GM12878 (cell line): ENCODE data around the gene TSKU.

ENCODE experiments used
- NRF1 ChIP-seq: conservative IDR thresholded peaks from 2 replicates; pipeline ENCODE4 v1.6.1; 2011; ENCODE audit warnings: mild to moderate bottlenecking, low read depth, low read length, improper control_type of control experiment
- ZNF622 ChIP-seq: fragments of 450-650 bp; IDR thresholded peaks from 2 replicates; pipeline ENCODE4 v1.6.1; 2017; ENCODE audit warnings: mild to moderate bottlenecking, inconsistent platforms
- TF ChIP-seq, protein P1 (sequence below): fragments of 450-650 bp; IDR thresholded peaks from 2 replicates; pipeline ENCODE4 v1.6.1; 2017; ENCODE audit warnings: mild to moderate bottlenecking
- TF ChIP-seq, protein P2 (sequence below), 3 experiments: IDR thresholded peaks in 2 of 3; conservative IDR thresholded peaks in 1 of 3; 2 replicates each; pipeline ENCODE4 v1.5.1; 2011; ENCODE audit warnings: low read depth in 3 of 3, low read length in 3 of 3, mild to moderate bottlenecking in 3 of 3, control low read depth in 2 of 3, moderate library complexity in 2 of 3, inconsistent platforms in 1 of 3, mixed read lengths in 1 of 3; ENCODE audit not compliant: control insufficient read depth in 2 of 3, insufficient read depth in 1 of 3; ENCODE audit errors: extremely low read depth in 1 of 3
- TF ChIP-seq, protein P3 (sequence below): IDR thresholded peaks from 2 replicates; pipeline ENCODE4 v1.6.1; 2012; ENCODE audit warnings: low read depth, low read length, improper control_type of control experiment
- TF ChIP-seq, protein P4 (sequence below): IDR thresholded peaks from 2 replicates; pipeline ENCODE4 v1.6.1; 2012; ENCODE audit warnings: mild to moderate bottlenecking, low read depth, low read length

DNA sequence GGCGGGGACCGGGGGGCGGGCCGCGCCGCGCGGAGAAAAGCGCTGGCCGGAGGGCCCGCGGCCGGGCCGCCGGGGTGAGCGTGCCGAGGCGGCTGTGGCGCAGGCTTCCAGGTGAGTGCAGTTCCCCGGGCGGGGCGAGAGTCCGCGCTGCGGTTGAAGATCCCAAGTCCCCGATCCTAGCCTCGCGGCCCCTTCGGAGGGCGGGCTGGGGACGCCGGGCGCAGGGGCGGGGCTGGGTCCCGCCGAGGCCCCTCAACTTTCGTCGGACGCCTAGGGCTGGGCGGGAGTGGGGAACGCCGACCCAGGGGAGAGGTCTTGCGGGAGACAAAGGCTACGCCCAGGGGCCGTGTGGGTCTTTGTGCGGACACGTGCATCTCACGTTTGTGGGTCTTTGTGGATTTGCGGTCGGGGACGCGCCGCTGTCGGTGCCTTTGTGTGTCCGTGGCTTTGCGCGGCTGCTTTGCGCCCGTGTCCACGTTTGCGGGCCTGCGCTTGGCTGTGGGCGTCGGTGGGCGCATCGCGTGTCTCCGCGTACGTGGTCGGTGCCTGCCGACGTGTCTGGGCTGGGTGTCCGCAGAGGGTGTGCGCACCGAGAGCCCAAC is at the start of gene TSKU:
- TF ChIP-seq, protein P1, sequence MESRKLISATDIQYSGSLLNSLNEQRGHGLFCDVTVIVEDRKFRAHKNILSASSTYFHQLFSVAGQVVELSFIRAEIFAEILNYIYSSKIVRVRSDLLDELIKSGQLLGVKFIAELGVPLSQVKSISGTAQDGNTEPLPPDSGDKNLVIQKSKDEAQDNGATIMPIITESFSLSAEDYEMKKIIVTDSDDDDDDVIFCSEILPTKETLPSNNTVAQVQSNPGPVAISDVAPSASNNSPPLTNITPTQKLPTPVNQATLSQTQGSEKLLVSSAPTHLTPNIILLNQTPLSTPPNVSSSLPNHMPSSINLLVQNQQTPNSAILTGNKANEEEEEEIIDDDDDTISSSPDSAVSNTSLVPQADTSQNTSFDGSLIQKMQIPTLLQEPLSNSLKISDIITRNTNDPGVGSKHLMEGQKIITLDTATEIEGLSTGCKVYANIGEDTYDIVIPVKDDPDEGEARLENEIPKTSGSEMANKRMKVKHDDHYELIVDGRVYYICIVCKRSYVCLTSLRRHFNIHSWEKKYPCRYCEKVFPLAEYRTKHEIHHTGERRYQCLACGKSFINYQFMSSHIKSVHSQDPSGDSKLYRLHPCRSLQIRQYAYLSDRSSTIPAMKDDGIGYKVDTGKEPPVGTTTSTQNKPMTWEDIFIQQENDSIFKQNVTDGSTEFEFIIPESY: no peak
- TF ChIP-seq NRF1 (no peak), ZNF622 (no peak)
- TF ChIP-seq, protein P2, sequence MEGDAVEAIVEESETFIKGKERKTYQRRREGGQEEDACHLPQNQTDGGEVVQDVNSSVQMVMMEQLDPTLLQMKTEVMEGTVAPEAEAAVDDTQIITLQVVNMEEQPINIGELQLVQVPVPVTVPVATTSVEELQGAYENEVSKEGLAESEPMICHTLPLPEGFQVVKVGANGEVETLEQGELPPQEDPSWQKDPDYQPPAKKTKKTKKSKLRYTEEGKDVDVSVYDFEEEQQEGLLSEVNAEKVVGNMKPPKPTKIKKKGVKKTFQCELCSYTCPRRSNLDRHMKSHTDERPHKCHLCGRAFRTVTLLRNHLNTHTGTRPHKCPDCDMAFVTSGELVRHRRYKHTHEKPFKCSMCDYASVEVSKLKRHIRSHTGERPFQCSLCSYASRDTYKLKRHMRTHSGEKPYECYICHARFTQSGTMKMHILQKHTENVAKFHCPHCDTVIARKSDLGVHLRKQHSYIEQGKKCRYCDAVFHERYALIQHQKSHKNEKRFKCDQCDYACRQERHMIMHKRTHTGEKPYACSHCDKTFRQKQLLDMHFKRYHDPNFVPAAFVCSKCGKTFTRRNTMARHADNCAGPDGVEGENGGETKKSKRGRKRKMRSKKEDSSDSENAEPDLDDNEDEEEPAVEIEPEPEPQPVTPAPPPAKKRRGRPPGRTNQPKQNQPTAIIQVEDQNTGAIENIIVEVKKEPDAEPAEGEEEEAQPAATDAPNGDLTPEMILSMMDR (IDR thresholded peaks at IDR 0.05 in 2 of 3, conservative IDR thresholded peaks at IDR 0.05 in 1 of 3; ENCODE audit: control insufficient read depth in 2 of 3, extremely low read depth in 1 of 3, insufficient read depth in 1 of 3, low read depth in 3 of 3, low read length in 3 of 3): no peak
- TF ChIP-seq, protein P3, sequence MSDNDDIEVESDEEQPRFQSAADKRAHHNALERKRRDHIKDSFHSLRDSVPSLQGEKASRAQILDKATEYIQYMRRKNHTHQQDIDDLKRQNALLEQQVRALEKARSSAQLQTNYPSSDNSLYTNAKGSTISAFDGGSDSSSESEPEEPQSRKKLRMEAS: no peak
- TF ChIP-seq, protein P4, sequence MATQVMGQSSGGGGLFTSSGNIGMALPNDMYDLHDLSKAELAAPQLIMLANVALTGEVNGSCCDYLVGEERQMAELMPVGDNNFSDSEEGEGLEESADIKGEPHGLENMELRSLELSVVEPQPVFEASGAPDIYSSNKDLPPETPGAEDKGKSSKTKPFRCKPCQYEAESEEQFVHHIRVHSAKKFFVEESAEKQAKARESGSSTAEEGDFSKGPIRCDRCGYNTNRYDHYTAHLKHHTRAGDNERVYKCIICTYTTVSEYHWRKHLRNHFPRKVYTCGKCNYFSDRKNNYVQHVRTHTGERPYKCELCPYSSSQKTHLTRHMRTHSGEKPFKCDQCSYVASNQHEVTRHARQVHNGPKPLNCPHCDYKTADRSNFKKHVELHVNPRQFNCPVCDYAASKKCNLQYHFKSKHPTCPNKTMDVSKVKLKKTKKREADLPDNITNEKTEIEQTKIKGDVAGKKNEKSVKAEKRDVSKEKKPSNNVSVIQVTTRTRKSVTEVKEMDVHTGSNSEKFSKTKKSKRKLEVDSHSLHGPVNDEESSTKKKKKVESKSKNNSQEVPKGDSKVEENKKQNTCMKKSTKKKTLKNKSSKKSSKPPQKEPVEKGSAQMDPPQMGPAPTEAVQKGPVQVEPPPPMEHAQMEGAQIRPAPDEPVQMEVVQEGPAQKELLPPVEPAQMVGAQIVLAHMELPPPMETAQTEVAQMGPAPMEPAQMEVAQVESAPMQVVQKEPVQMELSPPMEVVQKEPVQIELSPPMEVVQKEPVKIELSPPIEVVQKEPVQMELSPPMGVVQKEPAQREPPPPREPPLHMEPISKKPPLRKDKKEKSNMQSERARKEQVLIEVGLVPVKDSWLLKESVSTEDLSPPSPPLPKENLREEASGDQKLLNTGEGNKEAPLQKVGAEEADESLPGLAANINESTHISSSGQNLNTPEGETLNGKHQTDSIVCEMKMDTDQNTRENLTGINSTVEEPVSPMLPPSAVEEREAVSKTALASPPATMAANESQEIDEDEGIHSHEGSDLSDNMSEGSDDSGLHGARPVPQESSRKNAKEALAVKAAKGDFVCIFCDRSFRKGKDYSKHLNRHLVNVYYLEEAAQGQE: no peak
